Retinal pigment epithelial cell (primary cell): ENCODE results near the gene FAS.

ENCODE experiments used
- DNase-seq: peaks from one replicate; pipeline ENCODE4 v3.0.0-alpha.2; 2010; ENCODE audit warnings: low read depth
- H3K4me3 ChIP-seq: 2 replicates; pipeline ENCODE4 v1.5.1; 2011; ENCODE audit warnings: mild to moderate bottlenecking, low read length, control low read depth, moderate library complexity
- CTCF ChIP-seq: conservative IDR thresholded peaks from 2 replicates; pipeline ENCODE4 v1.5.1; 2011; ENCODE audit warnings: low read depth, low read length, control low read depth, inconsistent platforms

The FAS gene

GRCh38 chr10:89053555-89053954 lies 63.0 kb downstream of the FAS start:
- no peak for TF ChIP-seq CTCF
- H3K4me3 ChIP-seq: no peak overlapping the region
- DNase-seq: no peak

DNA sequence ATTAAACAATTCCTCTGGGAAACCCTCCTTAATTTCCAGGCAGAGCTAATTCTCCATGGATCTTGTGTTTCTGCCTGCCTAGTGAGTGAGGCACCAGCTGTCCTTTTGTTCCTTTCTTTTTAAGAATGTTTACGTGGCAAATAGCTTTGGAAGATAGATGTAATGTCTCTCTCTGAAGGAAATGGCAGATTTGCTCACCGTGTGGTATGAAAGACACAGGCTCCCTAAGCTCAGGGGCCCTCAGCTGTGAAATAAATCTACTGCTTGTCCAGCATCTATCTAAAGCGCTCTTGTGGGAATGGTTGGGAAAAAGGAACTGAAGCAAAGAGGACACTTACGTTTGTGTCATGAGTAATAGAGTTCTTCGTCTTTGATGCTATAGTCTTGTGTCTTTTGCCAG lies 64.6 kb downstream of the FAS start:
- H3K4me3 ChIP-seq: no peak overlapping the region
- DNase-seq: no peak
- TF ChIP-seq CTCF: no peak

GRCh38 chr10:89062861-89063260 lies 72.3 kb downstream of the FAS start:
- DNase-seq: no peak
- TF ChIP-seq CTCF: no peak
- H3K4me3 ChIP-seq: no peak overlapping the region

GRCh38 chr10:89063465-89063864 lies 72.9 kb downstream of the FAS start:
- no peak for TF ChIP-seq CTCF
- H3K4me3 ChIP-seq: no peak overlapping the region

DNA sequence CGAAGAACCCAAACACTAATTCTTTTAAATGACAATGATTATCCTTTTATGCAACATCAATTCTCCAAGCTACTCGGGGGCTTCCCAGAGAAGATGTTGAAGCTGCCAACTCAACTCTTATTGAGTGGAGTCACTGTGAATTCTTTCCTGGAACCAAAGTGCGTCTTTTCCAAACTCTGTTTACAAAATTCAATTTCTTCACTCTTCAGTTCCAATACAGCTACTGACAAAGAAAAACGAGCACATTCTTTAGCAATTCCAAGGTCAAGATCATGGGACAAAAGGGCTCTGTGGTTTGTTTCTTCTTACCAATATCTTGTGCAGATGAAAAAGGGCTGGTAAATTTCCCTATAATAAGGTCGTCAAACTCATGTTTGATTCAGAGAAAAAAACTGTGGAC lies 74.2 kb downstream of the FAS start:
- no peak overlapping the region for H3K4me3 ChIP-seq
- no peak for DNase-seq
- no peak for TF ChIP-seq CTCF

More at GRCh38 chr10:89063465-89063864, 72.9 kb downstream of the FAS start:
- no peak for DNase-seq
